Gastrocnemius medialis (tissue), 4 donors: ENCODE data around the gene MIB1. TPM values are rescaled to one million over a fixed set of nuclear protein-coding genes. Genes with fewer than 3 reads are reported as not detected.
"Not testable (repeated sequence)": the region's sequence is repeated elsewhere in the genome, so short reads cannot be mapped to it uniquely, and the experiment has no call there.

ENCODE experiments used
- ATAC-seq, 2 donors: fragments of 150-250 bp; one replicate each; pipeline ENCODE4 v1.9.1; 2016
- DNase-seq, 2 donors: peaks; one replicate each; pipeline ENCODE4 v3.0.0-alpha.2; 2019
- H3K27ac ChIP-seq, 4 donors: fragments of 200-600 bp; sonication (generic); 1 replicate in 1 of 4; 2 replicates in 3 of 4; pipeline ENCODE4 v1.5.1; 2016 to 2018; ENCODE audit warnings: mild to moderate bottlenecking in 2 of 4, moderate library complexity in 1 of 4
- H3K27me3 ChIP-seq, 3 donors: fragments of 200-600 bp; sonication (generic) in 2 of 3; 1 replicate in 1 of 3; 2 replicates in 2 of 3; pipeline versions ENCODE4 v1.5.1 to v1.6.0; 2016 to 2019; ENCODE audit warnings: mild to moderate bottlenecking in 1 of 3, moderate library complexity in 1 of 3
- H3K36me3 ChIP-seq, 2 donors: fragments of 200-600 bp; sonication (generic) in 1 of 2; one replicate each; pipeline ENCODE4 v1.5.1; 2017 to 2018
- H3K4me1 ChIP-seq, 2 donors: fragments of 200-600 bp; sonication (generic) in 1 of 2; one replicate each; pipeline ENCODE4 v1.5.1; 2016 to 2017; ENCODE audit warnings: mild to moderate bottlenecking in 2 of 2
- H3K4me3 ChIP-seq, 4 donors: fragments of 200-600 bp; sonication (generic) in 3 of 4; 1 replicate in 1 of 4; 2 replicates in 3 of 4; pipeline ENCODE4 v1.5.1; 2016 to 2019; ENCODE audit warnings: mild to moderate bottlenecking in 2 of 4
- H3K9me3 ChIP-seq, 3 donors: fragments of 200-600 bp; sonication (generic) in 2 of 3; 1 replicate in 1 of 3; 2 replicates in 2 of 3; pipeline ENCODE4 v1.5.1; 2016 to 2019
- CTCF ChIP-seq, 5 experiments: fragments of 450-650 bp in 3 of 5; fragments of 200-600 bp in 2 of 5; sonication (generic) in 2 of 5; IDR thresholded peaks in 4 of 5; conservative IDR thresholded peaks in 1 of 5; 1 replicate in 4 of 5; 2 replicates in 1 of 5; pipeline ENCODE4 v1.5.1; 2016 to 2019; ENCODE audit warnings: antibody characterized with exemption in 5 of 5, mild to moderate bottlenecking in 3 of 5, moderate library complexity in 3 of 5
- POLR2A ChIP-seq, 2 donors: fragments of 450-650 bp; IDR thresholded peaks; one replicate each; pipeline ENCODE4 v1.6.1; 2017; ENCODE audit warnings: antibody characterized with exemption in 2 of 2, mild to moderate bottlenecking in 2 of 2, moderate library complexity in 2 of 2
- in situ Hi-C, 4 donors: fragments of 200-750 bp; cut with MboI; loops; one replicate each; pipeline versions ENCODE4 v1.15.0 to v1.8.0; 2017; ENCODE audit warnings: low sequenced_read_pairs in 4 of 4
- intact Hi-C: fragments of 100-400 bp; cut with DNase I; formaldehyde crosslinking; loops from one replicate; pipeline ENCODE4 v1.15.1; 2023; ENCODE audit warnings: low total_unique reads
- total RNA-seq, 4 donors: library from RNA; depleted of rRNA; stranded (reverse); fragments of >200 nt; gene quantifications; one replicate each; pipeline versions ENCODE4 v1.1.0 to v1.2.3, GENCODE V29; 2016

The MIB1 gene
- total RNA-seq, 4 donors from 2014 or later: 16.4 to 22.3 (median 21.6) TPM

DNA sequence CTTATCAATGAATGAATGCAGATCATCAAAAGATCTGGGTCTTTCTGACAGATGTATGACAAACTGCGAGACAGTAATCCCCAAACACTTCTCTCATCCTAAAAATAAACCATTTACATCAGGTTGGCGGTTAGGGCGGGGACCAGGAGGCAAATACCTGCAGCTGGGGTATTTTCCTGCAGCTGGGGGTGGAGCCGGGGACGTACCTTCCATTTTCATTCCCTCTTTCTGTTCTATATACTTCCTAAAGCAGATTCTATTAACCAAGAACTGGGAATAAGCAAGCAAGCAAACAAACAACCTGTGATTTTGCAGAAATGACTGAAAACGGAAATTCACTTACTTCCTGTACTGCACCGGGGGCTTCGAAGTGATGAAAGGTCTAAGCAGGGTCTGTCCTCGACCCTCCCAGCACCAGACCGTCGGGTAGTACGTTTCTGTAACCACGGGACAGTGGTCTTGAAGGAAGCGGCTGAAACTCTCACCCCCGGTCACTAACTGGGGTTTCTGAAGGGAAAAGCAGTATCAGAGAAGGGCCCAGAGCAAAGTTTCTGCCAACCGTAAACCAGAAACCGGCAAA is 37.3 kb upstream of the MIB1 start:
- Histone ChIP-seq H3K4me3 (peak overlapping the region; percentile 82 to 97 (median 89)), H3K4me1 (peaks cover 12 to 20% of the 10 kb centered on the region in 2 donors), H3K27ac (peak overlapping the region; percentile 86 to 97 (median 96)), H3K27me3 (no peaks in the 10 kb centered on the region), H3K9me3 (no peaks in the 10 kb centered on the region), H3K36me3 (peaks cover 0 to 14% of the 10 kb centered on the region in 2 donors)
- ATAC-seq (no peak), DNase-seq (no peak)
- TF ChIP-seq CTCF (IDR thresholded peaks at IDR 0.05 in 4 of 5, conservative IDR thresholded peaks at IDR 0.05 in 1 of 5) (no peak), POLR2A (IDR thresholded peaks at IDR 0.05) (no peak)
- in situ Hi-C loops (no loop called here), intact Hi-C loops (loop anchor here (5.0 to 10.0 kb wide), 3 partner anchors 149 to 251 kb away; no protein-coding TSS in a partner anchor)

GRCh38 chr18:21704603-21705364 is 35.8 kb upstream of the MIB1 start, which contains the start of gene ABHD3:
TSS of gene ABHD3 (minus strand) at chr18:21704774. CDS start at chr18:21704665, 109 bp downstream.
- intact Hi-C loops: loop anchor here (1.0 to 10.0 kb wide), 5 partner anchors 36 to 252 kb away; partner anchors contain the start of genes MIB1 and SNRPD1

DNA sequence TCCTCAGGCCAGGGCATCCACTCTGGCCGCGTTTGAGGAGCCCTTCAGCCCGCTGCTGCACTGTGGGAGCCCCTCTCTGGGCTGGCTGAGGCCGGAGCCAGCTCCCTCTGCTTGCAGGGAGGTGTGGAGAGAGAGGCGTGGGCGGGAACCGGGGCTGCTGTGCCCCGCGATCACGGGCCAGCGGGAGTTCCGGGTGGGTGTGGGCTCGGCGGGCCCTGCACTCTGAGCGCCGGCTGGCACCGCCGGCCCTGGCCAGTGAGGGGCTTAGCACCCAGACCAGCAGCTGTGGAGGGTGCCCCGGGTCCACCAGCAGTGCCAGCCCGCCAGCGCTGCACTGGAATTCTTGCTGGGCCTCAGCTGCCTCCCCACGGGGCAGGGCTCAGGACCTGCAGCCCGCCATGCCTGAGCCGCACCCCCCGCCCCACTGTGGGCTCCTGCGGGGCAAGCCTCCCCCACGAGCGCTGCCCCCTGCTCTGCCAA is 34.2 kb upstream of the MIB1 start:
- ATAC-seq (no peak), DNase-seq (no peak)
- H3K27ac ChIP-seq: no peak overlapping the region
- intact Hi-C loops: loop anchor here (10.0 kb wide), 1 partner anchor 222 kb away; no protein-coding TSS in a partner anchor
- in situ Hi-C loops: no loop called here
- TF ChIP-seq POLR2A (IDR thresholded peaks at IDR 0.05) (no peak), CTCF (IDR thresholded peaks at IDR 0.05 in 4 of 5, conservative IDR thresholded peaks at IDR 0.05 in 1 of 5) (no peak)
- peaks cover 0 to 7% of the 10 kb centered on the region in 2 donors for H3K36me3 ChIP-seq
- peaks cover 12 to 20% of the 10 kb centered on the region in 2 donors for H3K4me1 ChIP-seq
- H3K4me3 ChIP-seq: no peak overlapping the region
- H3K9me3 ChIP-seq: no peaks in the 10 kb centered on the region
- H3K27me3 ChIP-seq: no peaks in the 10 kb centered on the region

More at GRCh38 chr18:21704603-21705364, 35.8 kb upstream of the MIB1 start, which contains the start of gene ABHD3:
- Histone ChIP-seq H3K36me3 (peaks cover 0 to 14% of the 10 kb centered on the region in 2 donors), H3K9me3 (no peaks in the 10 kb centered on the region), H3K27me3 (no peaks in the 10 kb centered on the region), H3K27ac (peak within 1 kb of the TSS; percentile 86 to 97 (median 96)), H3K4me1 (peaks cover 12 to 20% of the 10 kb centered on the region in 2 donors), H3K4me3 (peak within 1 kb of the TSS; percentile 82 to 97 (median 89))
- DNase-seq: peak; percentile 90 to 92
- peak; percentile 94 to 99 for TF ChIP-seq POLR2A (IDR thresholded peaks at IDR 0.05)
- peak; percentile 54 to 72 (median 62) for TF ChIP-seq CTCF (IDR thresholded peaks at IDR 0.05 in 4 of 5, conservative IDR thresholded peaks at IDR 0.05 in 1 of 5)
- peak; percentile 92 to 96 for ATAC-seq
- in situ Hi-C loops: no loop called here

DNA sequence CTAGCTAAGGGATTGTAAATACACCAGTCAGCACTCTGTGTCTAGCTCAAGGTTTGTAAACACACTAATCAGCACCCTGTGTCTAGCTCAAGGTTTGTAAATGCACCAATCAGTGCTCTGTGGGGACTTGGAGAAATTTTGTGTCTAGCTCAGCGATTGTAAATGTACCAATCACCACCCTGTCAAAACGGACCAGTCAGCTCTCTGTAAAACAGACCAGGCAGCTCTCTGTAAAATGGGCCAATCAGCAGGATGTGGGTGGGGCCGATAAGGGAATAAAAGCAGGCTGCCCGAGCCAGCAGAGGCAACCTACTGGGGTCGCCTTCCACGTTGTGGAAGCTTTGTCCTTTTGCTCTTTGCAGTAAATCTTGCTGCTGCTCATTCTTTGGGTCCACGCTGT is 33.5 kb upstream of the MIB1 start:
- peaks cover 12 to 20% of the 10 kb centered on the region in 2 donors for H3K4me1 ChIP-seq
- H3K9me3 ChIP-seq, in situ Hi-C loops, ATAC-seq, H3K27ac ChIP-seq, H3K27me3 ChIP-seq, H3K4me3 ChIP-seq, DNase-seq, H3K36me3 ChIP-seq: not testable (repeated sequence)
- intact Hi-C loops: loop anchor here (10.0 kb wide), 1 partner anchor 222 kb away; no protein-coding TSS in a partner anchor

DNA sequence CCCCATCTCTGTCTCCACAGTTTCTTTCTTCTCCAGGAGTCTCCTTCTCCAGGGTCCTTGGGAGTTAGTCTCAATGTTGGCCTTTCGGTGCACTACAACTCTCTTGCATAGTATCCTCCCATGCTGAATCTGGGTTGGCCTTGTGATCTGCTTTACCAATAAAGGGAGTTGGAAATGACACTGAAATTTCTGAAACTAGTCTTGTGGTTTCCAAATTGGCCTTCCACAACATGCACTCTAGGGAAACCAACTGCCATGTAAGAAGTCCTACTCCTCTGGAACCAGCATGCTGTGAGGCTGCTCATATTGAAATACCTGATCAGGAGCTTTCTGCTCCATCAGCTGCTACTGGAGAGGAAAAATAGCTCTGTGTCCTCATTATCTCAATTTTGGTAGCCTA is 26.1 kb upstream of the MIB1 start:
- Histone ChIP-seq H3K4me1 (no peaks in the 10 kb centered on the region), H3K27me3 (no peaks in the 10 kb centered on the region), H3K9me3 (no peaks in the 10 kb centered on the region), H3K27ac (no peak overlapping the region), H3K4me3 (no peak overlapping the region), H3K36me3 (no peaks in the 10 kb centered on the region)
- in situ Hi-C loops: no loop called here
- no peak for DNase-seq
- intact Hi-C loops: no loop called here
- ATAC-seq: no peak
- TF ChIP-seq POLR2A (IDR thresholded peaks at IDR 0.05): no peak
- no peak for TF ChIP-seq CTCF (IDR thresholded peaks at IDR 0.05 in 4 of 5, conservative IDR thresholded peaks at IDR 0.05 in 1 of 5)
